GM21367 (cell line): Measurements from ENCODE around the gene LRG1.
"Not testable (repeated sequence)": the region's sequence is repeated elsewhere in the genome, so short reads cannot be mapped to it uniquely, and the experiment has no call there.

ENCODE experiments used
- ATAC-seq: cut with Tn5 transposase; IDR thresholded peaks from one replicate; pipeline ENCODE4 v1.9.1; 2021; ENCODE audit not compliant: unreplicated experiment

Gene LRG1

DNA sequence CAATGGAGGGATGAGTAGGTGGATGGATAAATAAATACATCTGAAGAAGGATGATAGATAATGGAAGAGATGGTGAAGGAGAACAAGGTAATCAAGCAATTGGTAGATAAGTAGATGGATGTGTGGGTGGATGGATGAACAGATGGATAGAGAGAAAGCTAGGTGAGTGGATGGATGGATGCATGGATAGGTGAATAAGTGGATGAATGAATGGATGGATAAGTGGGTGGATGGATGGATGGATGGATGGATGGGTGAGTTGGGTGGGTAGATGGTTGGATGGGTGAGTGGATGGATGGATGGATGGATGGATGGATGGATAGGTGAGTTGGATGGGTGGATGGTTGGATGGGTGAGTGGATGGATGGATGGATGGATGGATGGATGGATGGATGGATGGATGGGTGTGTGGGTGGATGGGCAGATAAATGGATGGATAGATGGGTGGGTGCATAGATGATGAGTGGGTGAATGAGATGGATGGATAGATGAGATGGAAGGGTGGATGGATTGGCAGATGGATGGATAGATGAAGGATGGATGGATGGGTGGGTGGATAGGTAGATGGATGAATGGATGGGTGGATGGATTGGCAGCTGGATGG, 13.4 kb upstream of the LRG1 start:
- ATAC-seq: no peak

DNA sequence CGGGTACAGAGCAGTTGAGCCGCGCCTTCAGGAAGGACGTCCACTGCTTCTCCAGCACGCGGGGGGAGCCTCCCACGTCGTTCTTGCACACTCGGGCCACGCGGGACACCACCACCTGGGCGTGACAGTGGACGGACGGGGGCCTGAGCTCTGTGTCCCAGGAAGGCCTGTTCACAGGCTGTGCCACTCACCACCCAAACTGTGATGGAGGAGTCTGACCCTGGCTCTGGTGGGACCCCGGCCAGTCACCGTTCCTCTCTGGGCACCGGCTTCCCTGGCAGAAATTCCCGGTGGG, 12.6 kb upstream of the LRG1 start:
- ATAC-seq: no peak

DNA sequence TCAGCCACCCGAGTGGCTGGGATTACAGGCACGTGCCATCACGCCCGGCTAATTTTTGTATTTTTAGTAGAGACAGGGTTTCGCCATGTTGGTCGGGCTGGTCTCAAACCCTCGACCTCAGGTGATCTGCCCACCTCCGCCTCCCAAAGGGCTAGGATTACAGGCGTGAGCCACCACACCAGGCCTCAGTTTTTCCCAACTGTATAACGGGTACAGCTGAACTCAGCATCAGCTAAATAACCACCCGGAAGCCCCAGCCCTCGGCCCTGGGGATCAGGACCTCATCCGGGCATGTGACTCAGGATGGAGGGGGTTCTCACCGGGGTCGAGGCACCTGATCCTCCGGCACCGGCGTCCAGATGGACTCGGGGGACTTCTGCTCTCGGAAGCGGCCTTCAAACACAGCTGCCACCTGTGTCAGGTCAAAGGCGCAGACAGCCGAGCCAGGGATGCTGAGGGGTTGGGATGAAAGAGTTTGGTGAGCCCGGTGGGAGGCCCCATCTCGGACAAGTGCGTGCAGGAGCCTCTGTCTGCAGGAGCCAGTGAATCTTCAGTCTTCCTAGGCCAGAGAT, 10.7 kb upstream of the LRG1 start:
- ATAC-seq: no peak

DNA sequence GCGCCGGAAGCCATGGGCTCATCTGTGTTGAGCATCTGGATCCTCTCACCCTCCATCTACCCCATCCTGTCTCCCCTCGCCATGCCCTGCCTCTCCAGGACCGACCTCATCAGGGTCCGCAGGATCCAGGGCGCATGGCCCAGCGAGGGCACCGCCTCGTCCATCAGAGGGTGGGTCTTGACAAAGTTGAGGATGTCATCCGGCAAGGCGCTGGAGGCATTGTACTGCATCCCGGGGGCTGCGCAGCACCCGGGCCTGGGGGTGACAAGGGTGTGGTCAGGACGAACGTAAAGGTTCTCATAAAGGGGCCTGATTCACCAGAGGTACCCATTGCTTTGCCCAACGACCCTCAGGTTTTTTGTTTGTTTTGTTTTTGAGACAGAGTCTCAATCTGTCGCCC, 10.2 kb upstream of the LRG1 start:
- ATAC-seq: no peak

DNA sequence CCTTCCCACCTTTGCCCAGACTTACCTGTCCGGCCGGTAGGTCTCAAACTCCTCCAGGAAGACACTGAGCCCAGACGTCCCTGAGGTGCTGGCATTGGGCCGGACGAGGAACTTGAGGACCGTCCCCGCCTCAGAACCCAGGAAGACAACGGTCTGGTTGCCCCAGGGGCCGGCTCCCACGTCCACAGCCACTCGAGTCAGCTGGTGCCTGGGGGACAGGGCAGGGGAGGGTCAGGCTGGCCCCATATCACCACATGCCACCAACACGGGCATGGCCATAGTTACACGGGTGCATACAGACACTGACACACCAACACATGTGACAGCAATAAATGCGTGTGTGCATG, 8.4 kb upstream of the LRG1 start:
- no peak for ATAC-seq

DNA sequence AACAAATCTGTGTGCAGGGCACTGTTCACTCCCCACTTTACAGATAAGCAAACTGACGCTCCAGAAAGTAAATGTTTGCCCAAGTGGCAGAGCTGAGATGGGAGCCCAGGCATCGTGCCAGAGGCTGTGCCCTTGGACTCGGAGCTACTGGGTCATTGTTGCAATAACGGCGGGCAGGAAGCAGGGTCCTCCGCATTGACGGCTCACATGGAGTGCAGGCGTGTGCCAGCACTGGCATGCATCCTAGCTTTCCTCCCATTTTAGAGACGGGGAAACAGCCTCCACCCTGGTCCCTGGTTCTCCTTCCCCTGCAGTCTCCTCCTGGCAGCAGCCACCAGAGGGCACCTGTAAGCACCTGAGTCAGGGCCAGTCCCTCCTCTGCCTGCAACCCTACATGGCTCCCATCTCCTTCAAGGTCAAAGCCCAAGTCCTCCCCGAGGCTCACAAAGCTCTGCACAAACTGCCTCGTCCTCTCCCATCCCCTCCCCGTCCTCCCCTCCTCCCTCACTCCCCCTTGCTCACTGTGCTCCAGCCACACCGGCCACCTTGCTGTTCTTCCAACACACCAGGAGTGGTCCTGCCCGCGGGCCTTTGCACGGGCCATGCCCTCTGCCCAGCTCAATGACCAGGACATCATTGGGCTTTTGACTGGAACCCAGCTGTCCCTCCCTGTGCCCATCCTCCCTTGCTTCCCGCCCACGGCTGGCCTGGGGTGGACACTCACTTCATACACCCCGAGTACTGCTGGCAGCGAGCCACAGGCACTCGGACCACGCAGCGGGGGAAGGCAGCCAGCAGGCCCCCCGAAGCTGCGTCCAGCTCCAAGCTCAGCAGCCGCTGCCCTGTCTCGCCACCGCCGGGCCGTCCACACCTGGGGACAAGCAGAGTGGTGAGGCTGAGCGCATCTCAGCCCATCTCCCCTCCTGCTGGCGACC, 7.7 kb upstream of the LRG1 start:
- no peak for ATAC-seq

DNA sequence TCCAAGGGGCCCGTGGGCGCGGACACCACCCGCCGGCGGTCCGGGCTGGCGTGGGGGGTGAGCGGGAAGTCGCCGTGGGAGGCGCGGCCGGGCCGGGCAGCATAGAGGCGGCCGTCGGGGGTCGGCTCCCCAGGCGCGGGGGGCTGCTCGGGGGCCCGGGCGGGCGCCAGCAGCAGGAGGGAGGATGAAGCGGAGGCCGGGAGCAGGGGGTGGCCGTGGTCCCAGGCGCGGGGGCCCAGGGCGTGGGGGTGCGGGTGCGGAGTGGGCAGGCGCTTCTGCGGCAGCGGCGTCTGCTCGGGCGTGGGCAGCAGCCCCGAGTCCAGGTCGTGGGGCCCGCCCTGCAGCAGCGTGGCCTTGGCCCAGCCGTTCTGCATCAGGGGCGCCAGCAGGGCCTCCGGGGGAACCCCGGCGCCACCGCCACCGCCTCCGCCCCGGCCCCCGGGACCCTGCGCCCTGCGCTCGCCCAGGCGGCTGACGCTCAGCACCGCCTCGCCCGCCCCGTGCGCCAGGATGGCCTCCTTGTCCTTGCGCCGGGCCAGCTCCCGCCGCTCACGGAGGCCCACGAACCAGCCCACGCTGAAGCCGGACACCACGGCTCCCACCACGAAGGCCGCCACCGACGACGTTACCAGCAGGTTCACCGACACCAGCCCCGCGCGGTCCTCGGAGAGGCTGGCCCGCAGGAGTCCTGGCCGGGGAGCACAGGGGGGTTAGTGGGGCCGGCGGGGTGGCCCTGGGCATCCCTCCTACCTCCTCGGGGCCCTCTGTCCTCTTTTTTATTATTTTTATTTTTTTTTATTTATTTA, 4.2 kb upstream of the LRG1 start:
- no peak for ATAC-seq

DNA sequence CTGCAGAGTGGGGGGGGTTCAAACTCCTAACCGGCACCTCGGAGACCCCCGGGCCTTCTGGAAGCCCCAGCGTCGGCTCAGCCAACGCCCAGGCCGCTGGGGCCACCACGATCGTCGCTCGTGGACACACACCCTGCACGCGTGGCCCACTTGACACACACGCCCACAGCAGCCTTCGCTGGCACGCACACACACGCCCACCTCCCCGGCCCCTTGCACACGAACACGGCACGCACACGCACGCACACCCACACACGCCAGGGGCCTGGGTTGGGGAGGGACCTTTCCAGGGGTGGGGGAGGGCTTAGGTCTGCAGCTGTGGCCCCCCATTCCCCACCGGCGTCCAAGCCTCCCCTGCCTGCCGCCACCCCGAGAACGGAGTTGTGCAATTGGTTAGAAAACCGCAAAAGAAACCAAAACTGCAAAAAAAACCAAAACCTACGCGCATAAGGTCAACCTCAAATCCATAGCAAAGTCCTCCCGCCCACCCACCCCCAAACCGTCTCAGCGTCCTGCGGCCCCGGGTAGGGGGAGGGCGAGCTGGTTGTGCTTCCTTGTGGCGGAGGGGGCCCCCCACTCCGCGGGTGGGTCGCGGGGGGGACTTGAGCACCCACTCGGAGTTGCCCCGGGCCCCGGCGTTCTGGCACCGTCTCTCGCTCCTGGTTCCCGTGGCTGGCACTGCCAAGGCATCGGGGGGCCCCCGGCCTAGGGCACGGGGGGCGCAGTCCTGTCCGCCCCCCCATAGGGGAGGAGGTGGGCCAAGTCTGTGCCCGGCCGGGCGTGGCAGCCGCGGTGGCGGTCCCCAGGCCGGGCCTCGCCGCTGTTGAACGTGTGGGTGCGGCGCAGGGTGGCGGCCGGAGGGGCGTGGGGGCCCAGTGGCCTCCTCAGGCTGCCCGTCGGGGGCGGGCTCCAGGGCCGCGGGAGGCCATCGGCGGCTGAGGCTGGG, 3.3 kb upstream of the LRG1 start:
- ATAC-seq: no peak

DNA sequence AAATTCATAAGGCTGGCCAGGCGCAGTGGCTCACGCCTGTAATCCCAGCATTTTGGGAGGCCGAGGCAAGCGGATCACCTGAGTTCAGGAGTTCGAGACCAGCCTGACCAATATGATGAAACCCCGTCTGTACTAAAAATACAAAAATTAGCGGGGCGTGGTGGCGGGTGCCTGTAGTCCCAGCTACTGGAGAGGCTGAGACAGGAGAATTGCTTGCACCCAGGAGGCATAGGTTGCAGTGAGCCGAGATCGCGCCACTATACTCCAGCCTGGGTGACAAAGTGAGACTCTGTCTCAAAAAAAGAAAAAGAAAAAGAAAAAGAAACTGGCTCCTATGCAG, 1.9 kb upstream of the LRG1 start:
- not testable (repeated sequence) for ATAC-seq

DNA sequence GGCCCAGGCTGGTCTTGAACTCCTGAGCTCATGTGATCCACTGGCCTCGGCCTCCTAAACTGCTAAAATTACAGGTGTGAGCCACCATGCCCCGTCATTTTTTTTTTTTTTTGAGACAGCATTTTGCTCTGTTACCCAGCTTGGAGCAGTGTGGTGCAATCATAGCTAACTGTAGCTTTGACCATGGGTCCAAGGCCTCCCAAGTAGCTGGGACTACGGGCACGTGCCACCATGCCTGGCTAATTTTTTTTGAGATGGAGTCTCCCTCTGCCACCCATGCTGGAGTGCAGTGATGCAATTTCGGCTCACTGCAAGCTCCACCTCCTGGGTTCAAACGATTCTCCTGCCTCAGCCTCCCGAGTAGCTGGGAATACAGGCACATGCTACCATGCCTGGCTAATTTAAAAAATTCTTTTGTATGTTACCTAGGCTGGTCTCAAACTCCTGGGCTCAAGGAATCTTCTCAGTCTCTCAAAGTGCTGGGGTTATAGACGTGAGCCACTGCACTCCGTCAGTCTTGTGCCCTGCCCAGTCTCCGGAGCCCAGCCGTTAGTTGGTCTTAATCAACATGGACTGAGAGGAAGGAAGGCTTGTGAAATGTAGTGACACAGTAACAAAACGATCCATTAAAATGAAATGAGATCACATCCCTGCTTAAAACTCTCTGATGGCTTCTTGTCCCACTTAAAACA, 1.4 kb upstream of the LRG1 start:
- no peak for ATAC-seq

DNA sequence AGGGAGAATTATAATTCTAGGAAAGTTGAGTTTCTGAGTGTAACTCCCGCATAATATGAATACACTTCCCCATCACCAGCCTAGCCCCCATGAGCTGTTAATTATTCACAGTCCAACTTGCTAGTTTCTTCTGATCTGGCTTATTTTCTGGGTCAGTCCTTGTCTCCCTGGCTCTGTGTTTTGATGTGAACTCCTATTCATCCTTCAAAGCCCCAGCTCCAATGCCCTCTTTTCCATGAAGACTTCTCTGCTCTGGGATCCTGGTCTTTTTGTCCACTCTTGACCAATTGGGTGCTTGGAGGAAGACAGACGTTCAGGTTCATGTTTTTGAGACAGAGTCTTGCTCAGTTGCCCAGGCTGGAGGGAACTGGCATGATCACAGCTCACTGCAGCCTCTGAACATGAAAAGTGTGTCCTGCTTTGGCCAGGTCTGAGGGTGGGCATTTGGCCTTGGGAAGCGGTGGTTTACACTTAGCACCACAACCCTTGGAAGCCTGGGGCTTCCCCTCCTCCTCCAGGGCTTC, 605 bp downstream of the LRG1 start:
- ATAC-seq: no peak

DNA sequence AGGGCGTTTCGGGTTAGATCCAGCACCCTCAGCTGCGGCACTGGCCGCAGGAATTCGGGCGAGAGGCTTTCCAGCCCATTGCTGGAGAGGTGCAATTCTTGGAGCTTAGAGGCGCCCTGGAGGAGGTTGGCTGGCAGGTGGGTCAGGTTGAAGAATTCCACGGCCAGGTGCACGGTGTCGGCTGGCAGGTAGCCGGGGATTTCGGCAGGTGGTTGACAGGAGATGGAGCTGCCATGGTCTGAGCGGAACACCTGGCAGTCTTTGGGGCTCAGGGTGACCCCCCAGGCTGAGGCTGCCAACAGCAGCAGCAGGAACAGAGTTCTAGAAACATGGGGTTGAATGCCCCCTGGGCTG, 1.3 kb downstream of the LRG1 start:
- ATAC-seq: no peak

DNA sequence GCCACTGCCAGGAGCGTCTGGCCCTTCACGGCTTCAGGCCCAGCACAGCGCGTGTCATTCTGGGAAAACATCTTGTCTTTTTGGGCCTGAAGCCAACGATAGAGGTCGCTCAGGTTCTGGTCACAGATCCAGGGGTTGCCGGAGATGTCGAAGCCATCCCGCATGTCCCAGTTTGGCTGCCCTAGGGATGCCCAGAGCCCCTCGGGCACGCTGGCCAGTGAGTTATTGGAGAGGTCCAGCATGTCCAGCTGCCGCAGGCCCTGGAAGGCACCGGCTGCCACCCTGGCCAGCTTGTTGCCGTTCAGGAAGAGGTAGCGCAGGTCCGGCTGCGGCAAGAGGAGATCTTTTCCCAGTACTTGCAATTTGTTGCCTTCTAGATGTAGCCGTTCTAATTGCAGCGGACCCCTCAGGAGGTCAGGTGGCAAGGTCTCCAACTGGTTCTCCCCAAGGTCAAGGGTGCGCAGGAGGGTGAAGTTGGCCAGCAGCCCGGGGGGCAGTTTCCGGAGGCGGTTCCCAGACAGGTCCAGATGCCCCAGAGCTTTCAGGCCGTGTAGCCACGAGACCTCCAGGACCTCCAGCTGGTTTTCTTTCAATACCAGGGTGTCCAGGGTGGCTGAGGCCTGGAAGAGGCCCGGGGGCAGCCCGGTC, 1.8 kb downstream of the LRG1 start:
- no peak for ATAC-seq

DNA sequence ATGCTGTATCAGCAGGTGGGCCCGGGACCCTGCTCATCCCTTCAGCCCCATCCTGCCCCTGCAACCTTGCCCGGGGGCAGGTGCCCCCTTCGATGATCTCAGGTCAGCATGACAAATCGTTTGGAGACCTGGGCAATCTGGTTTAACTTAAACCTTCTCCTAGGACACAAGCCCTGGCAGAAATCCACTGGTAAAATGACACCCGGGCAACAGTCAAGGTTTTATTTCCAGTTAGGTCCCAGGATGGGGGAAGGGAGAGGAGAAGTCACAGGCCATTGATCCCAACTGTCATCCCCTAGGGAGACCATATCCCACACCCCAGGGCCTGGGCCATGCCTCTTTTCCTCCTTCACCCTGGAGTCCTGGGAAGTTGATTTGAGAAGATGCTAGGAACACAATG, 3.0 kb downstream of the LRG1 start:
- ATAC-seq: no peak

DNA sequence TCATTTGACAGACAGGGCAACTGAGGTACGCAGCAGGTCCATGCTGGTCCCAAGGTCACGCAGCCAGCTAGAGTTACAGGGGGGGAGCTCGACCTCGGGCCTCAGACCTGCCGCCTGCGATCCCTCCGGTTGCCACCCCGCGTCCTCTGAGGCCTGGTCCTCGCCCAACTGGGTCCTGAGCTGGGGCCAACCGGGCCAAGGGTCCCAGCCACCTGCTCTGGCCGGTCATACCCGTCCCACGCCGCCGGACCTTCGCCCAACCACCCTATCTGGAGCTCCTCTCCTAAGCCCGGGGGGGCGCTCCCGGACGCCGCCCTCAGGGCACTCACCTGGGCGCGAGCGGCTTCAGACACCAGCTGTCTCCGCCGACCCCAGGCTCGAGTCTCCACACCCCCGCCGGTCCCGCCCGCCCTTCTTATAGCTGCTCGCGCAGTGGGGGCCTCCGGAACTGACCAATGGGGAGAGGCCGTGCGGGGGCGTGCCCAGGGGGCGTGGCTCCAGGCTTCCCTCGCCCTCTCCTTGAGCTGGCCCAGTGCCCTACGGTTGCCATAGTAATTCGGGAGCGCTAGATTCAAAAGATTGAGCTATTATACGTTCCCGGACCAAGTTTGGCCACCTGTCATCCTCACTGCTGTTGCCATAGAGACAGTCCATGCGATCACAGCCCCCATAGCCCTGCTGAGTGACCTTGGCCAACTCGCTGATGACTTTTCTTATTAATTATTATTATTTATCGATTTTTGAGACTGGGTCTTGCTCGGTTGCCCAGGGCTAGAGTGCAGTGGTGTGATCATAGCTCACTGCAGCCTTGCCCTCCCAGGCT, 4.8 kb downstream of the LRG1 start, which contains the start of gene PLIN5:
TSS of gene PLIN5 (minus strand) at position 389 of the 823 bp plus-strand sequence. CDS start 1,150 bp downstream, outside the sequence.
- no peak for ATAC-seq

DNA sequence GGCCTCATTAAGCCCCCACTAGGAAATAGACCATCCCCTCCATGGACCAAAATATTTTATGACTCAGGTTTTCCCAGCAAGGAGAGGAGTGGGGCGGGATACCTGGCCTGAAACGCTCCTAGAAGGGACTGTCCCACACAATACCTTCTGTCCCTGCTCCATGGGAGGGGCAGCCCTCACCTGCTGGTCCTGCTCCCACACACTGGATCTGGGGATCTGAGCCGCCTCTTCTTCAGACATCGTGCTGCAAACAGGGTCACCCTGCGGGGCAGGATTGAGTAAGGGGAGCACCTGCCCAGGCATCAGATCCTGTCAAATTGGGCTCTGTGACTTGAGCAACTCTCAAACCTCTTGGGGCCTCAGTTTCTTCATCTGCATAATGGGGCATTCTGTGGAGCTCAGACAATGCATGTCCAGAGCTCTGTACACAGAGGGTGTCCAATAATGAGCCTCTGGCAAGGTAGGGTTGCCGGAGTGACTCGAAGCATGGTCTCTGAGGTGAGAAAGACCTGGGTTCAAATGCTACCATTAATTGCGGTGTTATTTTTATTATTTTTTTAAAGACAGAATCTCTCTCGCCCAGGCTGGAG, 5.9 kb downstream of the LRG1 start:
- ATAC-seq: no peak

DNA sequence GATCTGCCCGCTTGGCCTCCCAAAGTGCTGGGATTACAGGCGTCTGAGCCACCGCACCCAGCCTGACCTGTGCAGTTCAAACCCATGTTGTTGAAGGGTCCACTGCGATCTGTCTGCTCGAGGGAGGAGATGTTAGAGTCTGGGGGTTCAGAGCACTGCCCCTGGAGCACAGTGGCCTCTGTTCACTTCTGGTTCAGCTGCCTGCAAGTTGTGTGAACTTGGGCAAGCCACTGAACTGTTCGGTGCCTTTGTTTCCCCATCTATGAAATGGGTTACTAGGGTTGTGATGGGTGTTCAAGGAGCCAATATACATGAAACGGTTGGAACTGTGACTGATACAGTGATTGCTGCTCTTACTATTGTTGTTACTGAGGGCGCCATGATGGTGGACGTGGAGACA, 6.5 kb downstream of the LRG1 start:
- no peak for ATAC-seq

DNA sequence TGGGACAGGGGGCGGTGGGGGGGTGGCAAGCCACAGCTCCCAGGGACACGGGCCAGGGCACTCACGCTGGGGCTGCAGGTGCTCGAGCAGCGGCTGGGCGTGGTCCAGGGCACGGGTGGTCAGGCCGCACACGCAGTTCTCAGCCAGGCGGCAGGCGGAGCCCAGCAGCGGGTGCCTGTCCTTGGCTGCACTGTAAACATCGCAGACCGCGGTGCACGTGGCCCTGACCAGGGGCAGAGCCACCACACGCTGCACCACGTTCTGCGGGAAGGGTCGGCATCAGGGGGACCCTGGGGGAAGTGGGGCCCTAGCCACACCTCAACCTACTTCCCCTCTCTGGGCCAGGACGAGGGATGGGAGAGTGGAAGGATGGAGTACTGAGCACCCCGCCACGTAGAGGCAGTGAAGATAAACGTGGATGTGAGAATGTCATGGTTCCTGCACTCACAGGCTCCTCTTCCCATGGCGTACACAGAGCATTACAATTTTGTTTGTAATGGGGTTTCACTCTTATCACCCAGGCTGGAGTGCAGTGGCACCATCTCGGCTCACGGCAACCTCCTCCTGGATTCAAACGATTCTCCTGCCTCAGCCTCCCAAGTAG, 8.2 kb downstream of the LRG1 start:
- no peak for ATAC-seq
